Measurements from ENCODE around the gene NAV2.

DNA sequence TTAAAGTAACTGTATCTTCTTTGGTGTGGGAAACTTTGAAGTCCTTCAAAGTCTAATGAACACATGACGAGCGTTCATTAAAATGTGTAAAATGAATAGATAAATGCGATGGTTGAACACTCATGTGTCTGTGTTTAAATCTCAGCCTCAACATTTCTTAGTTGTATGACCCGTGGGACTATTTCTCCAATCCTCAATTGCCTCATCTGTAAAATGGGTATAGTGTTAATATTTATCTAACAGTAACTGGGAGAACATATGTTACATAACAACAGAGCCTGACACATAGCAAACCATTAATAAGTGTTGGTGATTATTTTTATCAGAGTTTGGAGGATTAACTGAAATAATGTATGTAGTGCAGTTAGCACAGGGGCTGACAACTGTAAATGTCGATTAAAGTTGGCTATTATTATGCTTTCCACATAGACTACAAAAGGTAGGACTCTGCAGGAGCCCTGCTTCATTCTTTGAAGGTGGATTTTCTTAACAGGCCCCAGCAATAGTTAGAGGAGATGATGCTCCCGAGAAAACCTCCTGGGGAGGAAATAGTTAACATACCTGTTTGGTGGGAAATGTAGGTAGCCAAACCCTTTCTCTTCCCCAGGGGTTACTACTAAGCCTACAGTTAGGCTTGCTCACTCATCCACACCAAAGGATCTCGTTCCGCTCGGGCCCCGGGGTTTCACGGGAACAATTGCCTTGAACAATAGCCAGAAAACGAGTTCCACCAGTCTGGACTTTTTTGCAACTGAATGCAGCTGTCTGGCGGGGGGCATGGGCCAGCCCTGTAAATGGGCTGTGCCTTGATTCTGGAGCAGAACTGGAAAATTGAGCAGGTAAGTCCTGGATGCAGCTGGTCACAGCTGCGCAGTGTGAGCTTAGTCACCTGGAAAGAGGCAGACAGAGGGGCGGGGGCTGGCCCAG is 314.3 kb downstream of the NAV2 start:
- TF ChIP-seq CTCF (optimal IDR thresholded peaks at IDR 0.05 in 1 of 3, IDR thresholded peaks at IDR 0.05 in 1 of 3, conservative IDR thresholded peaks at IDR 0.05 in 1 of 3; ENCODE audit: extremely low read depth in 1 of 3, insufficient read depth in 2 of 3, low read length in 3 of 3) (no peak), EZH2 (IDR thresholded peaks at IDR 0.05; ENCODE audit: low read length) (no peak)
